Esophagus (tissue), 2 donors: Measurements from ENCODE around the gene SMIM23. TPM values are rescaled to one million over a fixed set of nuclear protein-coding genes. Genes with fewer than 3 reads are reported as not detected.
"Not testable (repeated sequence)": the region's sequence is repeated elsewhere in the genome, so short reads cannot be mapped to it uniquely, and the experiment has no call there.

Experiments used
- H3K27ac ChIP-seq, 2 donors: one replicate each; pipeline ENCODE4 v1.5.1; 2013; ENCODE audit warnings: low read depth in 2 of 2, mild to moderate bottlenecking in 2 of 2, inconsistent platforms in 1 of 2, low read length in 1 of 2, moderate library complexity in 1 of 2
- H3K27me3 ChIP-seq, 2 donors: one replicate each; pipeline ENCODE4 v1.6.1; 2013; ENCODE audit warnings: low read length in 2 of 2, control low read depth in 1 of 2, mild to moderate bottlenecking in 1 of 2; ENCODE audit not compliant: insufficient read depth in 2 of 2, control insufficient read depth in 1 of 2
- H3K36me3 ChIP-seq, 2 donors: one replicate each; pipeline ENCODE4 v1.6.1; 2013; ENCODE audit warnings: low read length in 1 of 2; ENCODE audit not compliant: control insufficient read depth in 2 of 2, insufficient read depth in 2 of 2
- H3K4me1 ChIP-seq, 2 donors: one replicate each; pipeline ENCODE4 v1.6.1; 2013; ENCODE audit warnings: low read length in 1 of 2; ENCODE audit not compliant: control insufficient read depth in 2 of 2, insufficient read depth in 2 of 2
- H3K4me3 ChIP-seq, 2 donors: one replicate each; pipeline ENCODE4 v1.5.1; 2013; ENCODE audit warnings: low read length in 2 of 2, mild to moderate bottlenecking in 2 of 2, low read depth in 1 of 2, moderate library complexity in 1 of 2
- H3K9me3 ChIP-seq, 2 donors: one replicate each; pipeline ENCODE4 v1.6.1; 2013; ENCODE audit warnings: mild to moderate bottlenecking in 2 of 2, low read depth in 1 of 2, low read length in 1 of 2, moderate library complexity in 1 of 2; ENCODE audit not compliant: control insufficient read depth in 2 of 2, insufficient read depth in 1 of 2
- WGBS, 2 donors: extraction: QIAGEN DNeasy Blood & Tissue Kit; methylation state at CpG; one replicate each; pipeline ENCODE4 v1.1.7; 2013; 5-methylcytosine and 5-hydroxymethylcytosine counted together
- polyA plus RNA-seq, 2 donors: library from polyadenylated mRNA; stranded (reverse); fragments of 200-250 nt; gene quantifications; one replicate each; pipeline ENCODE4 v1.2.3, GENCODE V29; 2013
- donor health status: healthy with polysubstance abuse.
- donor health status: Bipolar disorder and iron deficiency.

Gene SMIM23
- polyA plus RNA-seq, 2 donors: not detected

GRCh38 chr5:171770153-171770552 lies 15.5 kb upstream of the SMIM23 start:
- Histone ChIP-seq H3K4me1 (no peaks in the 10 kb centered on the region), H3K27me3 (no peaks in the 10 kb centered on the region), H3K4me3 (no peak overlapping the region), H3K9me3 (no peaks in the 10 kb centered on the region), H3K36me3 (no peaks in the 10 kb centered on the region), H3K27ac (no peak overlapping the region)
- 45 to 49% methylated on average over 4 of the region's 4 CpGs for WGBS, 2 donors

DNA sequence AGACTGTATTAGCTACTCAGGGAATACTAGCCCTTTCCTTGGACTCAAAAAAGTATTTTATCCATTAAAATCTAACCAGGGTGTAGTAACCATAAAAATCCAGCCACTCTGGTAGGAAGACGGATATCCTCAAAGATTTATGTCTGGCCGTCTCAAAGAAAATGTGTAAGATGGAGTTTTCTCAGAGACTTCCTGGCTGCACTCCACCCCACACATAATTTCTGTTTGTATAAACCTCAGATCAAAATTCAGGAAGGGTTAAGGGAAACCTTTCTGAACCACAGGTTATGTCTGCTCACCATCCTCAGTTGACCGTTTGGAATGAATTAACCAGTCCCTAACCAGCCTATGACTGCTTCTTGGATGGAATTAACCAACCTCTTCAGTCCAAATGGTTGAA lies 13.8 kb upstream of the SMIM23 start:
- no peak overlapping the region for H3K4me3 ChIP-seq
- WGBS, 2 donors: 58 to 59% methylated on average over 3 of the region's 3 CpGs

GRCh38 chr5:171773106-171773505 lies 12.5 kb upstream of the SMIM23 start:
- H3K4me1 ChIP-seq: peaks cover 0 to 2% of the 10 kb centered on the region in 2 donors
- no peaks in the 10 kb centered on the region for H3K36me3 ChIP-seq
- no peak overlapping the region for H3K27ac ChIP-seq
- WGBS, 2 donors: 84 to 90% methylated on average over 8 of the region's 8 CpGs
- H3K27me3 ChIP-seq: no peaks in the 10 kb centered on the region
- no peaks in the 10 kb centered on the region for H3K9me3 ChIP-seq
- no peak overlapping the region for H3K4me3 ChIP-seq

More for the DNA sequence above, 13.8 kb upstream of the SMIM23 start:
- H3K36me3 ChIP-seq: no peaks in the 10 kb centered on the region
- no peaks in the 10 kb centered on the region for H3K27me3 ChIP-seq
- H3K9me3 ChIP-seq: no peaks in the 10 kb centered on the region
- no peak overlapping the region for H3K27ac ChIP-seq
- peaks cover 0 to 2% of the 10 kb centered on the region in 2 donors for H3K4me1 ChIP-seq

DNA sequence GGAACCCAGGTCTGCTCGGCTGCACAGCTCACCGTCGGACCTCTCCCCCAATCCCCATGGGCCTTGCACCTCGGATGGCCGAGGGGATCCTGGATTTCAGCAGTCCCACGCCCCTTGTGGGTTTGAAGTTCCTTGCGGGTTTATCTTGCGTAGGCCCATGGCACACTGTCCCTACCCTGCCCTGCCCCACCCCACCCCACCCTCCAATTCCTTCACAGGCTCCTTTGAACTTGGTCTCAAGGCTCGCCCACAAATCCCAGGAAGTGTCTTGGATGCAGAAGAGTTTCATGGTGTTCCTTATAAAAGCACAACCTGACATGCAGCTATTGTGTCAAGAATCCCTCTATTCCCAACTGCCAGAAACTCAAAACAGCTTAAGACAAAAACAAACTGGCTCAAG lies 11.2 kb upstream of the SMIM23 start:
- no peaks in the 10 kb centered on the region for H3K27me3 ChIP-seq
- no peak overlapping the region for H3K4me3 ChIP-seq
- H3K9me3 ChIP-seq: peaks cover 0 to 1% of the 10 kb centered on the region in 2 donors
- WGBS, 2 donors: 81% methylated on average over 9 of the region's 9 CpGs
- no peak overlapping the region for H3K27ac ChIP-seq
- peaks cover 0 to 2% of the 10 kb centered on the region in 2 donors for H3K4me1 ChIP-seq
- H3K36me3 ChIP-seq: no peaks in the 10 kb centered on the region

- Histone ChIP-seq H3K4me3 (no peak overlapping the region), H3K4me1 (peaks cover 0 to 2% of the 10 kb centered on the region in 2 donors), H3K36me3 (no peaks in the 10 kb centered on the region), H3K9me3 (peaks cover 0 to 1% of the 10 kb centered on the region in 2 donors), H3K27ac (no peak overlapping the region), H3K27me3 (no peaks in the 10 kb centered on the region)
- 65 to 68% methylated on average over 12 of the region's 12 CpGs for WGBS, 2 donors
Measured at GRCh38 chr5:171776213-171776612, 9.4 kb upstream of the SMIM23 start.

DNA sequence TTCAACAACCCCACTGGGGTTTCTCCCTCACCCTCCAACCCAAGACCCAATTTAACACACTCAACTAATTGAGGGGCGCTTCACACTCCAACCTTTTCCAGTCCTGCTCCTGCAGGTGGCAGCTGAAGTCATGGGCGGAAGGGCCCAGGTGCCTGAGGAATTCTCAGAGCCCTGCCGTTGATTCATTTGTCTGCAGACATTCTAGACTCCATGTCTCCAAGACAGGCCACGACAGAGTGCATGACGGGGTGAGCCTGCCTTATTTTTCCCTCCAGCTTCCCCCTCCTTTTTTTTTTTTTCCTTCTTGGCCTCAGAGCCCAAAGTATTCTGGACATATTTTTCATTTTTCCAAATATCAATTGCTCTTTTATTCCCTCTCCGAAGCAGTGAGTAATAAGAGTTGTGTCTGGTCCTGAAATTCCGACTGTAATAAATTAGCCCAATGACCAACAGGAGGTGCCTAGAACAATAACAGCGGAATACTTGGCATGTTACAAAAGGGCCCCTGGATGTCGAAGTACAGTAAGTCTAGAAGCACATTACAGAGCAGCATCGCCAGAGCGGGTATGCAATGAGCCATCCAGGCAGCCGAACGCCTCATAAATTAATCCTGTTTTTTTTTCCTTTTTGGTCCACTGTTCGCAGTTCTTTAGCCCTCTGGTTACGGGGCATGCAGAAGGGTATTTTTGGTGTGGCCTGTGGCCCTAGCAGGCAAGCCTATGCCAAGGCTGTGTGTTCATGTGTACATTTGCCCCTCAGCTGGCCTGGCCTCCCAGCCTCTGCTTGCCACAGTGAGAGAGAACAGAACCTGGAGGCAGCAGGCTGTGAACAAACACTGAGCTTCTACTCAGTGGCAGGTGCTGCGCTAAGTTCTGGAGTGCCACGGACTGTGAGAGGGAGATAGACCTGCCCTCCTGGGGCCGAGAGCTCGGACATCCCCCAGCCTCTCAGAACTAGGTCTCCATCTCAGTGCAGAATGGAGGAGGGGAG lies 8.6 kb upstream of the SMIM23 start:
- 75 to 77% methylated on average over 19 of the region's 19 CpGs for WGBS, 2 donors

GRCh38 chr5:171781744-171782143 lies 3.9 kb upstream of the SMIM23 start:
- H3K27ac ChIP-seq, H3K9me3 ChIP-seq, H3K4me1 ChIP-seq, H3K27me3 ChIP-seq, H3K4me3 ChIP-seq, H3K36me3 ChIP-seq: not testable (repeated sequence)
- 75 to 77% methylated on average over 4 of the region's 4 CpGs for WGBS, 2 donors

More for the DNA sequence above, 8.6 kb upstream of the SMIM23 start:
- H3K27ac ChIP-seq: no peak overlapping the region
- no peaks in the 10 kb centered on the region for H3K27me3 ChIP-seq
- H3K4me3 ChIP-seq: no peak overlapping the region
- H3K9me3 ChIP-seq: peaks cover 0 to 1% of the 10 kb centered on the region in 2 donors
- H3K4me1 ChIP-seq: peaks cover 0 to 2% of the 10 kb centered on the region in 2 donors
- no peaks in the 10 kb centered on the region for H3K36me3 ChIP-seq

- no peaks in the 10 kb centered on the region for H3K4me1 ChIP-seq
- no peak overlapping the region for H3K27ac ChIP-seq
- WGBS, 2 donors: 80% methylated on average over 18 of the region's 18 CpGs
- no peaks in the 10 kb centered on the region for H3K36me3 ChIP-seq
- H3K4me3 ChIP-seq: no peak overlapping the region
- no peaks in the 10 kb centered on the region for H3K27me3 ChIP-seq
- H3K9me3 ChIP-seq: peaks cover 0 to 1% of the 10 kb centered on the region in 2 donors
Measured at GRCh38 chr5:171782332-171782966, 3.2 kb upstream of the SMIM23 start.

GRCh38 chr5:171783051-171783450 lies 2.6 kb upstream of the SMIM23 start:
- H3K36me3 ChIP-seq: no peaks in the 10 kb centered on the region
- no peak overlapping the region for H3K4me3 ChIP-seq
- WGBS, 2 donors: 77 to 82% methylated on average over 2 of the region's 2 CpGs
- no peaks in the 10 kb centered on the region for H3K27me3 ChIP-seq
- H3K4me1 ChIP-seq: no peaks in the 10 kb centered on the region
- peaks cover 0 to 1% of the 10 kb centered on the region in 2 donors for H3K9me3 ChIP-seq
- no peak overlapping the region for H3K27ac ChIP-seq
